H1 (cell line): ENCODE measurements around the gene GSG1L. TPM values are rescaled to one million over a fixed set of nuclear protein-coding genes. Genes with fewer than 3 reads are reported as not detected.

Source experiments
- CTCF ChIA-PET: fragments of 300-600 bp; sonication (Branson Sonifier 250); formaldehyde crosslinking; loops from one replicate; lab custom pipeline; 2021; ENCODE audit not compliant: partially characterized antibody; lab: Charles Lee
- POLR2A ChIA-PET: fragments of 300-600 bp; sonication (Branson Sonifier 250); formaldehyde crosslinking; loops from one replicate; lab custom pipeline; 2021; ENCODE audit warnings: inconsistent platforms; ENCODE audit not compliant: partially characterized antibody; lab: Charles Lee
- DNase-seq, 2 experiments: peaks; one replicate each; pipeline versions ENCODE4 v3.0.0 to v3.0.0-alpha.2; 2010 to 2022; ENCODE audit warnings: low spot score in 2 of 2, low read depth in 1 of 2, mixed read lengths in 1 of 2
- FAIRE-seq: peaks from 2 replicates; lab custom pipeline; 2011; peaks lifted over from hg19 to GRCh38; lab: Jason Lieb, UNC
- H2AFZ ChIP-seq: 2 replicates; pipeline ENCODE4 v1.8.1; 2012; ENCODE audit warnings: low read length, inconsistent platforms
- H2AK5ac ChIP-seq: 2 replicates; pipeline ENCODE4 v1.6.1; 2013; ENCODE audit warnings: low read depth, low read length
- H2BK120ac ChIP-seq: replicated peaks from 2 replicates; pipeline ENCODE3; 2013; ENCODE audit warnings: low read depth, low read length, inconsistent platforms
- H2BK12ac ChIP-seq: 2 replicates; pipeline ENCODE4 v1.6.1; 2013; ENCODE audit warnings: low read depth, low read length
- H2BK15ac ChIP-seq: 2 replicates; pipeline ENCODE4 v1.6.1; 2013; ENCODE audit warnings: low read length
- H2BK20ac ChIP-seq: 2 replicates; pipeline ENCODE4 v1.6.1; 2013; ENCODE audit warnings: low read length
- H2BK5ac ChIP-seq: 2 replicates; pipeline ENCODE4 v1.6.1; 2013; ENCODE audit warnings: low read depth, low read length
- H3K14ac ChIP-seq: 2 replicates; pipeline ENCODE4 v1.6.1; 2013; ENCODE audit warnings: inconsistent platforms; ENCODE audit not compliant: insufficient read length
- H3K18ac ChIP-seq: 2 replicates; pipeline ENCODE4 v1.6.1; 2013; ENCODE audit warnings: low read length; ENCODE audit errors: extremely low read depth
- H3K23ac ChIP-seq: 2 replicates; pipeline ENCODE4 v1.6.1; 2013; ENCODE audit warnings: inconsistent platforms; ENCODE audit not compliant: insufficient read length
- H3K23me2 ChIP-seq: 2 replicates; pipeline ENCODE4 v1.6.1; 2013; ENCODE audit warnings: low read depth, low read length
- H3K27ac ChIP-seq: 2 replicates; pipeline ENCODE4 v1.6.1; 2011; ENCODE audit warnings: low read depth, low read length, inconsistent platforms
- H3K27me3 ChIP-seq, 4 experiments: replicated peaks in 1 of 4; 1 replicate in 1 of 4; 2 replicates in 3 of 4; pipeline versions ENCODE4 v1.6.1 to v1.8.1; 2011 to 2013; ENCODE audit warnings: low read length in 3 of 4, mild to moderate bottlenecking in 3 of 4, inconsistent platforms in 2 of 4, mixed read lengths in 2 of 4, moderate library complexity in 1 of 4; ENCODE audit not compliant: control insufficient read depth in 3 of 4, insufficient read depth in 3 of 4; ENCODE audit errors: extremely low read depth in 1 of 4
- H3K36me3 ChIP-seq, 4 experiments: 2 replicates each; pipeline versions ENCODE4 v1.6.1 to v1.8.1; 2011 to 2013; ENCODE audit warnings: mild to moderate bottlenecking in 4 of 4, low read length in 3 of 4, moderate library complexity in 2 of 4, control low read depth in 1 of 4, inconsistent platforms in 1 of 4; ENCODE audit not compliant: insufficient read depth in 4 of 4, control insufficient read depth in 2 of 4
- H3K4ac ChIP-seq: replicated peaks from 2 replicates; pipeline ENCODE3; 2013; ENCODE audit warnings: low read length, low read depth, mixed read lengths, inconsistent platforms; ENCODE audit not compliant: insufficient read length
- H3K4me1 ChIP-seq, 4 experiments: replicated peaks in 1 of 4; 1 replicate in 1 of 4; 2 replicates in 3 of 4; pipeline versions ENCODE4 v1.6.1 to v1.8.1; 2011 to 2013; ENCODE audit warnings: low read length in 3 of 4, inconsistent platforms in 2 of 4, mixed read lengths in 1 of 4; ENCODE audit not compliant: insufficient read depth in 4 of 4, control insufficient read depth in 3 of 4
- H3K4me2 ChIP-seq, 2 experiments: 2 replicates each; pipeline versions ENCODE4 v1.6.1 to v1.8.1; 2011 to 2013; ENCODE audit warnings: low read depth in 2 of 2, low read length in 2 of 2, control low read depth in 1 of 2, inconsistent platforms in 1 of 2, mild to moderate bottlenecking in 1 of 2; ENCODE audit not compliant: insufficient read depth in 1 of 2
- H3K4me3 ChIP-seq, 4 experiments: fragments of 200-600, 300-600 bp in 1 of 4; sonication (generic), shearing (Covaris generic), sonication (Bioruptor Twin) in 1 of 4; 2 replicates each; pipeline versions ENCODE4 v1.5.1 to v1.8.1; 2011 to 2016; ENCODE audit warnings: low read length in 4 of 4, low read depth in 3 of 4, control low read depth in 2 of 4, inconsistent platforms in 2 of 4, mild to moderate bottlenecking in 2 of 4, mixed read lengths in 1 of 4, moderate library complexity in 1 of 4; ENCODE audit not compliant: insufficient read depth in 2 of 4; ENCODE audit errors: extremely low read depth in 1 of 4
- H3K56ac ChIP-seq: replicated peaks from 2 replicates; pipeline ENCODE3; 2013; ENCODE audit warnings: low read depth, mild to moderate bottlenecking, mixed read lengths, low read length, inconsistent platforms; ENCODE audit not compliant: insufficient read length
- H3K79me1 ChIP-seq: 2 replicates; pipeline ENCODE4 v1.6.1; 2013; ENCODE audit warnings: low read depth, low read length, control low read depth
- H3K79me2 ChIP-seq, 2 experiments: 2 replicates each; pipeline versions ENCODE4 v1.6.1 to v1.8.1; 2012 to 2013; ENCODE audit warnings: low read length in 2 of 2, mild to moderate bottlenecking in 2 of 2, inconsistent platforms in 1 of 2; ENCODE audit not compliant: insufficient read depth in 2 of 2, control insufficient read depth in 1 of 2
- H3K9ac ChIP-seq, 4 experiments: replicated peaks in 1 of 4; 1 replicate in 1 of 4; 2 replicates in 3 of 4; pipeline versions ENCODE4 v1.6.1 to v1.8.1; 2011 to 2013; ENCODE audit warnings: low read depth in 3 of 4, low read length in 3 of 4, control low read depth in 2 of 4, mild to moderate bottlenecking in 2 of 4, moderate library complexity in 2 of 4, inconsistent platforms in 1 of 4; ENCODE audit errors: extremely low read depth in 1 of 4
- H3K9me3 ChIP-seq, 2 experiments: 2 replicates each; pipeline versions ENCODE4 v1.6.1 to v1.8.1; 2012 to 2013; ENCODE audit warnings: mild to moderate bottlenecking in 2 of 2, moderate library complexity in 2 of 2, control low read depth in 1 of 2, inconsistent platforms in 1 of 2, low read depth in 1 of 2, low read length in 1 of 2, mixed read lengths in 1 of 2; ENCODE audit not compliant: insufficient read depth in 2 of 2
- H4K20me1 ChIP-seq, 2 experiments: replicated peaks in 1 of 2; 2 replicates each; pipeline versions ENCODE3 to v1.8.1; 2011 to 2013; ENCODE audit warnings: inconsistent platforms in 2 of 2, low read length in 2 of 2, mild to moderate bottlenecking in 1 of 2; ENCODE audit not compliant: insufficient read depth in 2 of 2, control insufficient read depth in 1 of 2
- H4K5ac ChIP-seq: 2 replicates; pipeline ENCODE4 v1.6.1; 2013; ENCODE audit warnings: low read length, low read depth, mixed read lengths, inconsistent platforms; ENCODE audit not compliant: insufficient read length
- H4K8ac ChIP-seq: 2 replicates; pipeline ENCODE4 v1.8.0; 2013; ENCODE audit warnings: mild to moderate bottlenecking, moderate library complexity, low read length, inconsistent platforms; ENCODE audit not compliant: insufficient read depth; ENCODE audit errors: extremely low read depth
- H4K91ac ChIP-seq: replicated peaks from 2 replicates; pipeline ENCODE3; 2013; ENCODE audit warnings: low read length, mixed read lengths, inconsistent platforms; ENCODE audit not compliant: insufficient read length
- KDM1A ChIP-seq: fragments of 200-600, 300-600 bp; sonication (generic); IDR thresholded peaks from 2 replicates; pipeline ENCODE4 v1.7.1; 2016; ENCODE audit warnings: mild to moderate bottlenecking, low read length, borderline replicate concordance
- SIN3A ChIP-seq, 2 experiments: IDR thresholded peaks in 1 of 2; conservative IDR thresholded peaks in 1 of 2; 2 replicates each; pipeline ENCODE4 v1.6.1; 2011 to 2012; ENCODE audit warnings: low read length in 2 of 2, improper control_type of control experiment in 1 of 2, low read depth in 1 of 2, mild to moderate bottlenecking in 1 of 2
- TBP ChIP-seq: IDR thresholded peaks from 2 replicates; pipeline ENCODE4 v1.6.1; 2011; ENCODE audit warnings: low read depth, low read length, improper control_type of control experiment
- WGBS, 2 experiments: shearing (Covaris generic) in 1 of 2; methylation state at CpG; one replicate each; pipeline versions ENCODE4 v1.1.6 to v1.1.7; 2013 to 2015; ENCODE audit warnings: low lambda C conversion rate in 2 of 2, mixed read lengths in 2 of 2, inconsistent platforms in 1 of 2, low coverage in 1 of 2, missing lambda C conversion rate in 1 of 2; ENCODE audit not compliant: insufficient replicate concordance in 2 of 2, insufficient coverage in 1 of 2, insufficient read length in 1 of 2; ENCODE audit errors: extremely low coverage in 1 of 2, missing lambda C conversion rate in 1 of 2; 5-methylcytosine and 5-hydroxymethylcytosine counted together
- polyA plus RNA-seq, 7 experiments: library from polyadenylated mRNA; depleted of rRNA in 3 of 7; stranded (reverse) in 5 of 7; unstranded in 2 of 7; fragments of >200 nt in 5 of 7; fragments of 200-250 nt in 2 of 7; gene quantifications; 1 replicate in 5 of 7; 2 replicates in 1 of 7; 4 replicates in 1 of 7; pipeline versions ENCODE4 v1.2.1 to v1.2.3, GENCODE V29; 2011 to 2013; ENCODE audit warnings: missing spikeins in 2 of 7, mixed read lengths in 2 of 7
- total RNA-seq: library from RNA; stranded (reverse); fragmentation: NEBNext Ultra II Directional; extraction: Animal tissue kit (Norgen Biotek cat#: 25700); gene quantifications from 2 replicates; pipeline ENCODE4 v1.2.1, GENCODE V29; 2021

Gene GSG1L
- total and polyA plus RNA-seq, 2 of the 8 experiments (the other 6 are each of a cell fraction or from before 2014, with no cell fraction given): 0.71 to 1.1 TPM

GRCh38 chr16:27826893-27827289 lies 236.6 kb downstream of the GSG1L start:
- Histone ChIP-seq H2AFZ (no peak overlapping the region), H3K56ac (no peak overlapping the region), H2BK12ac (no peak overlapping the region), H3K18ac (no peak overlapping the region), H3K4me1 (no peaks in the 10 kb centered on the region; a peak in 1 of 7 replicates), H3K79me2 (no peaks in the 10 kb centered on the region), H3K23ac (no peak overlapping the region), H3K9me3 (peaks cover 5 to 10% of the 10 kb centered on the region in 2 experiments; a peak in 2 of 4 replicates), H3K79me1 (no peaks in the 10 kb centered on the region), H3K36me3 (no peaks in the 10 kb centered on the region), H4K5ac (no peak overlapping the region), H2BK15ac (no peak overlapping the region), H2BK5ac (no peak overlapping the region), H3K27me3 (no peaks in the 10 kb centered on the region), H3K4me2 (no peak overlapping the region), H3K4me3 (no peak overlapping the region), H3K14ac (no peak overlapping the region), H2AK5ac (no peak overlapping the region), H3K9ac (no peak overlapping the region), H3K27ac (no peak overlapping the region), H4K8ac (no peak overlapping the region), H4K20me1 (peaks cover 0 to 3% of the 10 kb centered on the region in 2 experiments), H2BK20ac (no peak overlapping the region), H2BK120ac (no peak overlapping the region), H4K91ac (no peak overlapping the region), H3K23me2 (peaks cover 7% of the 10 kb centered on the region; the same call in 1 of the 2 replicates), H3K4ac (no peak overlapping the region)
- ChIA-PET CTCF (interaction anchor here (0.8 to 2.8 kb wide), 3 partner anchors 33 to 136 kb away, joined by 3 to 10 read pairs (median 3); no protein-coding TSS in a partner anchor), POLR2A (no interaction called here)
- TF ChIP-seq SIN3A (conservative IDR thresholded peaks at IDR 0.05 in 1 of 2, IDR thresholded peaks at IDR 0.05 in 1 of 2; ENCODE audit: low read depth in 1 of 2, low read length in 2 of 2): no peak
- no peak for TF ChIP-seq TBP
- TF ChIP-seq KDM1A: peak; percentile 30; the same call in 1 of the 2 replicates
- 88% methylated on average over 2 of the region's 2 CpGs; no CpG with 5 or more reads in 1 of the 2 experiments for WGBS, 2 experiments
- FAIRE-seq (no peak), DNase-seq (no peak)
